Transverse colon (tissue), 4 donors: ENCODE data around the gene TSPAN3. TPM values are rescaled to one million over a fixed set of nuclear protein-coding genes. Genes with fewer than 3 reads are reported as not detected.
A peak's percentile ranks its signal among the peaks of the same experiment; 100 is the strongest.

Source experiments
- DNase-seq: peaks from one replicate; pipeline ENCODE4 v3.0.0-alpha.2; 2019
- H3K27ac ChIP-seq, 4 donors: fragments of 200-600 bp; sonication (generic); 2 replicates each; pipeline ENCODE4 v1.5.1; 2016 to 2018; ENCODE audit warnings: inconsistent platforms in 4 of 4
- H3K27me3 ChIP-seq: fragments of 200-600 bp; sonication (generic); 2 replicates; pipeline ENCODE4 v1.5.1; 2017; ENCODE audit warnings: inconsistent platforms
- H3K36me3 ChIP-seq, 4 donors: fragments of 200-600 bp; sonication (generic); 2 replicates each; pipeline ENCODE4 v1.5.1; 2017 to 2019; ENCODE audit warnings: inconsistent platforms in 4 of 4
- H3K4me1 ChIP-seq, 4 donors: fragments of 200-600 bp; sonication (generic); 2 replicates each; pipeline ENCODE4 v1.5.1; 2017 to 2020; ENCODE audit warnings: inconsistent platforms in 4 of 4
- H3K4me3 ChIP-seq, 4 donors: fragments of 200-600 bp; sonication (generic); 1 replicate in 1 of 4; 2 replicates in 3 of 4; pipeline versions ENCODE4 v1.5.1 to v1.6.1; 2017 to 2019; ENCODE audit warnings: inconsistent platforms in 4 of 4
- H3K9me3 ChIP-seq, 2 donors: fragments of 200-600 bp; sonication (generic); 2 replicates each; pipeline ENCODE4 v1.5.1; 2017 to 2019; ENCODE audit warnings: inconsistent platforms in 2 of 2
- EP300 ChIP-seq: sonication (generic); formaldehyde crosslinking; IDR thresholded peaks from one replicate; pipeline ENCODE4 v1.6.1; 2017; ENCODE audit warnings: antibody characterized with exemption, low read depth
- POLR2A ChIP-seq: fragments of 450-650 bp; IDR thresholded peaks from one replicate; pipeline ENCODE4 v1.6.1; 2016; ENCODE audit warnings: antibody characterized with exemption, mild to moderate bottlenecking, moderate library complexity
- POLR2AphosphoS5 ChIP-seq, 3 donors: sonication (generic); formaldehyde crosslinking; IDR thresholded peaks; one replicate each; pipeline ENCODE4 v1.6.1; 2016; ENCODE audit warnings: antibody characterized with exemption in 3 of 3
- WGBS, 2 donors: methylation state at CpG; one replicate each; pipeline ENCODE4 v1.1.5; 2018; ENCODE audit warnings: low coverage in 1 of 2; 5-methylcytosine and 5-hydroxymethylcytosine counted together
- in situ Hi-C, 4 donors: fragments of 200-750 bp; cut with MboI; loops; one replicate each; pipeline versions ENCODE4 v1.15.0 to v1.15.1; 2017; ENCODE audit warnings: low sequenced_read_pairs in 3 of 4, low pct_ligation_motif_present in 1 of 4, low pct_unique_long_range_greater_than_20kb in 1 of 4
- intact Hi-C: fragments of 100-400 bp; cut with DNase I; formaldehyde crosslinking; loops from one replicate; pipeline ENCODE4 v1.15.1; 2023; ENCODE audit warnings: low total_unique reads
- total RNA-seq, 4 donors: library from RNA; depleted of rRNA; stranded (reverse); fragments of >200 nt; gene quantifications; one replicate each; pipeline ENCODE4 v1.1.0, GENCODE V29; 2016
- TF ChIP-seq, protein P1 (sequence below), 5 experiments: fragments of 200-600 bp in 3 of 5; fragments of 450-650 bp in 2 of 5; sonication (generic) in 3 of 5; IDR thresholded peaks; 1 replicate in 2 of 5; 2 replicates in 3 of 5; pipeline ENCODE4 v1.5.1; 2016 to 2017; ENCODE audit warnings: antibody characterized with exemption in 5 of 5, inconsistent platforms in 3 of 5, mild to moderate bottlenecking in 2 of 5, moderate library complexity in 1 of 5

The TSPAN3 gene
- total RNA-seq, 4 donors from 2014 or later = 365 to 1,069 (median 676) TPM

DNA sequence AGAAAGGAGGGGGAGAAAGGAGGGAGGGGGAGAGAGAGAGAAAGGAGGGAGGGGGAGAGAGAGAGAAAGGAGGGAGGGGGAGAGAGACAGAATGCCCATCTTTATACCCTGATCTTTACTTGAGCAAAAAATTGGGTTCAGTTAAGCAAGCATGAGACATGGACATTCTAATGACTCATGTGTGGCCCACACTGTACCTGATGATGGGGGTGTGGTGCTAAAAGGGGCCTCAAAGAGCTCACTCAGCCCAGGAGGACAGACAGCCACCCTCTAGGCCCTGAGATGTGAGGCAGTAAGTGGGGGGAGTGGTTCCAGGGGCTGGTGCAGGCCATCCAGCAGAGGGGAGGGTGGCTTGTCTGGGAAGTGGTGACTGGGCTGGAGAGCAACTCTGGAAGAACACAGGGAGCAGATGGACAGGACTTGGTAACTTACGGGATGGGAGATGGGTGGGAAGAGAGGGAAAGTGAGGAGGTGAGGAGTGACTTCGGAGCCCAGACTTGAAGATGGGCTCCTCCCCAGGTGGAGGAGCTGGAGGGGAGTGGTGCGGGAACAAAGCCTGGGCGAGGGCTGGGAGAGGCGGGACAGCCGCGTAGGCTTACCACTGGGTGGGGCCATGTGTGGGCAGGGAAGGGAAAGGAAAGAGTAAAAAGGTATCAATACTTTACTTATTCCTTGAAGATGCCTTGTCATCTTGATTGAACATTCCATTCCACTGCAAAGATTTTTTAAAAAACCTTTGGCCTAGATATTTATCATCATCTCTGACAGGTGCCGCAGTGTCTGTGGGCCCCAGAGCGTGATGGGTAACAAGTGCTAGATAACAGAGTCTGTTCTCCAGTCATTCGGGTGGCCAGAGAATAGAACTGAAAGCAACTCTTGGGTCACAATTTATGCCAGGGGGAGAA, 32.3 kb downstream of the TSPAN3 start:
- H3K36me3 ChIP-seq = no peaks in the 10 kb centered on the region
- no peak overlapping the region for H3K4me3 ChIP-seq
- H3K4me1 ChIP-seq = peaks cover 0 to 12% (median 4%) of the 10 kb centered on the region in 4 donors
- DNase-seq = peak; percentile 55
- TF ChIP-seq, protein P1, sequence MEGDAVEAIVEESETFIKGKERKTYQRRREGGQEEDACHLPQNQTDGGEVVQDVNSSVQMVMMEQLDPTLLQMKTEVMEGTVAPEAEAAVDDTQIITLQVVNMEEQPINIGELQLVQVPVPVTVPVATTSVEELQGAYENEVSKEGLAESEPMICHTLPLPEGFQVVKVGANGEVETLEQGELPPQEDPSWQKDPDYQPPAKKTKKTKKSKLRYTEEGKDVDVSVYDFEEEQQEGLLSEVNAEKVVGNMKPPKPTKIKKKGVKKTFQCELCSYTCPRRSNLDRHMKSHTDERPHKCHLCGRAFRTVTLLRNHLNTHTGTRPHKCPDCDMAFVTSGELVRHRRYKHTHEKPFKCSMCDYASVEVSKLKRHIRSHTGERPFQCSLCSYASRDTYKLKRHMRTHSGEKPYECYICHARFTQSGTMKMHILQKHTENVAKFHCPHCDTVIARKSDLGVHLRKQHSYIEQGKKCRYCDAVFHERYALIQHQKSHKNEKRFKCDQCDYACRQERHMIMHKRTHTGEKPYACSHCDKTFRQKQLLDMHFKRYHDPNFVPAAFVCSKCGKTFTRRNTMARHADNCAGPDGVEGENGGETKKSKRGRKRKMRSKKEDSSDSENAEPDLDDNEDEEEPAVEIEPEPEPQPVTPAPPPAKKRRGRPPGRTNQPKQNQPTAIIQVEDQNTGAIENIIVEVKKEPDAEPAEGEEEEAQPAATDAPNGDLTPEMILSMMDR (IDR thresholded peaks at IDR 0.05) = no peak
- TF ChIP-seq POLR2AphosphoS5 (IDR thresholded peaks at IDR 0.05) (no peak), EP300 (no peak), POLR2A (no peak)
- H3K9me3 ChIP-seq = no peaks in the 10 kb centered on the region
- in situ Hi-C loops (no loop called here), intact Hi-C loops (no loop called here)
- 58% methylated on average over 10 of the region's 10 CpGs; no CpG with 5 or more reads in 1 of the 2 donors for WGBS, 2 donors
- H3K27ac ChIP-seq = peak overlapping the region in 2 of 4 donors; percentile 30 to 62
- no peaks in the 10 kb centered on the region for H3K27me3 ChIP-seq

DNA sequence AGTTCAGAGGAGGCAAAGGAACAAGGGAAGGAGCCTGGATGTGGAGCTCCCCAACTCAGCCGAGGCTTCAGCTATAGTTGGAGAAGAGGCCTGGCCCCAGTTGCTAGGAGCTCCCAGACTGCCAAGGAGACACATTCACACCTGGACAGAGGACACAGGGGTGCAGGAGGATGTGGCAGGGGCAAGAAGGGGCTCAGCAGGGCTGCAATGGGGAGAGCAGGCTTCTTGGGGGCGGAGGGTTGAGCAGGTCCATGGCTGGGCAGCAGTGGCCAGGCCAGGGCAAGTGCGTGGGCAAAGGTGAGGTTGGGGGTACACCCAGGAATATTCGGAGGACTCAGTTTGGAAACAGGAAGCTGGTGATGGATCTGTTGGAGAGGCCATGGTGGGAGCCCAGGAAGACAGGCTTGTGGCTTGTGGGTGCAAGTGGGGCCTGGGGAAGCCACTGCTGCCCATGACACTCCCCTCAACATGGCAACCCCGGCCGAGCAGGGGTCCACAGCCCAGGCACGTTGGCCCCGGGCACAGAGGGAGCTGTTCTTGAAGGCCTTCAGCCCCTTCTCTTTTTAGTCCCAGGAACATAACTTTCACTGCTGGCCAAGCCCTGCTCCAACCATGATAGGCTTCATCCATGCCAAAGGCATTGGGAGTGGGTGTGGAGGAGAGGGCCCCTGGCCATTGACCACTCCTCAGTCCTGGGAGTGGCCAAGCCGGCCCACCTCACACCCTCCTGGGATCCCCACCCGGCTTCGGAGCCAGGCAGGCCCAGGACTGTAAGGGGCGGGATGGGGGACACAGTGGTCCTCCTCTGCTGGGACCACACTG, 33.3 kb downstream of the TSPAN3 start:
- intact Hi-C loops = no loop called here

DNA sequence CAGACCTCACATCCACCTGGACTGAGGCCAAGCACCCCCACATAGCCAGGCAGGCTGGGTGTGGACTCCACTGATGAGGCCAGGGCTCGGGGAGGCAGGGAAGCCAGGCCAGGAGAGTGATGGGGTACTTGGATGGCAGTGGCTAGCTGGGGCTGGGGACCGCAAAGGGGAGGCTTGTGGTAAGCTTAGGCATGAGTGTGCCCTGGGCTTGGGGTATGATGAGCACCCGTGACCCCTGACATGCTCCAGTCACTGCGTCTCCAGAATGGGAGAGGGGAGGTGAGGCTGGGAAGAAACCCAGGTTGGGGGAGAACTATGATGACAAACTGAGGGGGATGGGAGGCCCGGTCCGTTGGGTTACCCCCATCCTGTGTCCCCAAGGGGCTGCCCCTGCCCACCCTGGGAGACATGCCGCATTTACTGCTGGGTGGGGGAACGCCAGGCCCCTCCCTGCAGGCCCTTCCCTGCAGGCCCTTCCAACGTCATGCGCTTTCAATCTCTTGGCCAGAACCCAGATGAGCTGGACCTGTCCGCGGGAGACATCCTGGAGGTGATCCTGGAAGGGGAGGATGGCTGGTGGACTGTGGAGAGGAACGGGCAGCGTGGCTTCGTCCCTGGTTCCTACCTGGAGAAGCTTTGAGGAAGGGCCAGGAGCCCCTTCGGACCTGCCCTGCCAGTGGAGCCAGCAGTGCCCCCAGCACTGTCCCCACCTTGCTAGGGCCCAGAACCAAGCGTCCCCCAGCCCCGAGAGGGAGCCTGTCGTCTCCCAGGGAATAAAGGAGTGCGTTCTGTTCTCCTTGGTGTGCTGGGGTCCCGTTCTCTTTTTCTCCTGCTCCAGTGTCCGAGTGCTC, 34.1 kb downstream of the TSPAN3 start:
- Histone ChIP-seq H3K27me3 (no peaks in the 10 kb centered on the region), H3K9me3 (no peaks in the 10 kb centered on the region), H3K36me3 (no peaks in the 10 kb centered on the region), H3K4me3 (no peak overlapping the region), H3K27ac (no peak overlapping the region), H3K4me1 (peaks cover 0 to 5% (median 2%) of the 10 kb centered on the region in 4 donors)
- intact Hi-C loops = no loop called here
- TF ChIP-seq EP300 = no peak
- TF ChIP-seq POLR2AphosphoS5 (IDR thresholded peaks at IDR 0.05) = no peak
- no peak for TF ChIP-seq POLR2A
- TF ChIP-seq, protein P1 (IDR thresholded peaks at IDR 0.05) = no peak
- DNase-seq = peak; percentile 9
- 90% methylated on average over 2 to 22 of the region's 22 CpGs for WGBS, 2 donors
- in situ Hi-C loops = no loop called here

More for the DNA sequence above, 33.3 kb downstream of the TSPAN3 start:
- H3K27me3 ChIP-seq = no peaks in the 10 kb centered on the region
- H3K4me1 ChIP-seq = peaks cover 0 to 5% (median 4%) of the 10 kb centered on the region in 4 donors
- H3K9me3 ChIP-seq = no peaks in the 10 kb centered on the region
- WGBS, 2 donors = 94% methylated on average over 11 of the region's 12 CpGs; no CpG with 5 or more reads in 1 of the 2 donors
- no peak overlapping the region for H3K4me3 ChIP-seq
- no peaks in the 10 kb centered on the region for H3K36me3 ChIP-seq
- no peak overlapping the region for H3K27ac ChIP-seq
- TF ChIP-seq POLR2AphosphoS5 (IDR thresholded peaks at IDR 0.05) = no peak
- TF ChIP-seq, protein P1 (IDR thresholded peaks at IDR 0.05) = no peak
- TF ChIP-seq EP300 = no peak
- no peak for TF ChIP-seq POLR2A
- DNase-seq = peak; percentile 6
- in situ Hi-C loops = no loop called here
